ENCODE results near the gene SPO11.
A peak's percentile ranks its signal among the peaks of the same experiment; 100 is the strongest.
"Not testable (repeated sequence)": the region's sequence is repeated elsewhere in the genome, so short reads cannot be mapped to it uniquely, and the experiment has no call there.

The SPO11 gene

GRCh38 chr20:57341663-57342062, 12.1 kb downstream of the SPO11 start:
- DNase-seq, result no peak

- no peak for DNase-seq
Measured at GRCh38 chr20:57342829-57343228, 13.2 kb downstream of the SPO11 start.

DNA sequence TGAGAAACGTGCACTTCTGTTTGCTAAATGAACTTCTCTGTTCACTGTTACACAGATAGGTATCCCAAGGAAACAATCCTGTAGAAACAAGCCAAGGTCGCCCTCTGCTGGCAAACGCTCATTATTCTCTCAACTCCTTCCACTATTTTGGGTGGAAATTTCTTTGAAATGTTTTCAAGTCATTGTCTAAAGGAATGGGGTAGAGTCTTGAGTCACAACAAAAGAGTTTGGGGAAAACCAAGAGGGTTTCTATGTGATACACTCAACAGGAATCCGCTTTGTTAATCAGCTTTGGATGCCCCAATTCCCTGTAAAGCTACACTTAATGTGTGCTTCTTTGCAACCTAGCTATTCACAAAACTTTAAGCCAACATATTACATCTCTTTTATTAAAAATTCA, 16.9 kb downstream of the SPO11 start:
- DNase-seq, result peak; percentile 73 to 78

- DNase-seq, result no peak
Measured at GRCh38 chr20:57347393-57347792, 17.8 kb downstream of the SPO11 start.

DNA sequence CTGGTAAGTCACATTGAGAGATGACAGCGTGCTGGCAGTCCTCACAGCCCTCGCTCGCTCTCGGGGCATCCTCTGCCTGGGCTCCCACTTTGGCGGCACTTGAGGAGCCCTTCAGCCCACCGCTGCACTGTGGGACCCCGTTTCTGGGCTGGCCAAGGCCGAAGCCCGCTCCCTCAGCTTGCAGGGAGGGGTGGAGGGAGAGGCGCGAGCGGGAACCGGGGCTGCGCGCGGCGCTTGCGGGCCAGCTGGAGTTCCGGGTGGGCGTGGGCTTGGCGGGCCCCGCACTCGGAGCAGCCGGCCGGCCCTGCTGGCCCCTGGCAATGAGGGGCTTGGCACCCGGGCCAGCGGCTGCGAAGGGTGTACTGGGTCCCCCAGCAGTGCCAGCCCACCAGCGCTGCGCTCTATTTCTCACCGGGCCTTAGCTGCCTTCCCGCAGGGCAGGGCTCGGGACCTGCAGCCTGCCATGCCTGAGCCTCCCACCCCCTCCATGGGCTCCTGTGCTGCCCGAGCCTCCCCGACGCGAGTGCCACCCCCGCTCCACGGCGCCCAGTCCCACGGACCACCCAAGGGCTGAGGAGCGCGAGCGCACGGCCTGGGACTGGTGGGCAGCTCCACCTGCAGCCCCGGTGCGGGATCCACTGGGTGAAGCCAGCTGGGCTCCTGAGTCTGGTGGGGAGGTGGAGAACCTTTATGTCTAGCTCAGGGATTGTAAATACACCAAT, 18.8 kb downstream of the SPO11 start:
- DNase-seq, result not testable (repeated sequence)

- DNase-seq, result not testable (repeated sequence)
Measured at GRCh38 chr20:57348922-57349574, 19.4 kb downstream of the SPO11 start.

- peak; percentile 73 to 82 for DNase-seq
Measured at GRCh38 chr20:57350081-57350710, 20.6 kb downstream of the SPO11 start.

DNA sequence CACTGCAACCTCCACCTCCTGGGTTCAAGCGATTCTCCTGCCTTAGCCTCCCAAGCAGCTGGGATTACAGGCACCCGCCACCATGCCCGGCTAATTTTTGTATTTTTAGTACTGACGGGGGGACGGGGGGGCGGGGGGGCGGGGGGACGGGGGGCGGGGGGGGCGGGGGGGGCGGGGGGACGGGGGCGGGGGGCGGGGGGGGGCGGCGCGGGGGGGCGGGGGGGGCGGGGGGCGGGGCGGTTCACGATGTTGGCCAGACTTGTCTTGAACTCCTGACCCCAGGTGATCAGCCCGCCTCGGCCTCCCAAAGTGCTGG, 21.1 kb downstream of the SPO11 start:
- DNase-seq, result not testable (repeated sequence)

- peak; percentile 90 to 94 for DNase-seq
Measured at GRCh38 chr20:57351042-57351783, 21.6 kb downstream of the SPO11 start, which contains the start of gene RAE1. TSS of gene RAE1 (plus strand) at chr20:57351255. CDS start at chr20:57354039, 2,784 bp downstream.

DNA sequence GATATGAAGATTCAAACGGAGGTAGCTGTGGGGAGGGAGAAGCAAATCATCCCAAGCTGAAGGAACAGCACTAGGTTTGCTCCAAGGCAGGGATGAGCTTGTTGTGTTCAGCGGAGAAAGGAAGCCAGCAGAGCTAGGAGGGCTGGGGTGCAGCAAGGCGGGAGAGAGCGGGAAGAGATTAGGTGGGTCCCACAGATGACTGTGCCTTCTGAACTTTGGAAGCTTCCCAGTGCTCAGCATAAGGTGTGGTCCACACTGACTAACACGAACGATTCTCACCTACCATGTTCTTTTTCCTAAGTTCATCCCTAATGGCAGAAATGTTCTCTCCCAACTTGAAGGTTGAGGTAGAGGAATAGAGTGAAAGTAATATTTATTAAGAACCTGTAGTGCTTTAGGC, 22.7 kb downstream of the SPO11 start:
- DNase-seq, result no peak

GRCh38 chr20:57353351-57353750, 23.7 kb downstream of the SPO11 start:
- no peak for DNase-seq

GRCh38 chr20:57361517-57361916, 31.9 kb downstream of the SPO11 start:
- no peak for DNase-seq

GRCh38 chr20:57364451-57364850, 34.8 kb downstream of the SPO11 start:
- DNase-seq, result no peak

DNA sequence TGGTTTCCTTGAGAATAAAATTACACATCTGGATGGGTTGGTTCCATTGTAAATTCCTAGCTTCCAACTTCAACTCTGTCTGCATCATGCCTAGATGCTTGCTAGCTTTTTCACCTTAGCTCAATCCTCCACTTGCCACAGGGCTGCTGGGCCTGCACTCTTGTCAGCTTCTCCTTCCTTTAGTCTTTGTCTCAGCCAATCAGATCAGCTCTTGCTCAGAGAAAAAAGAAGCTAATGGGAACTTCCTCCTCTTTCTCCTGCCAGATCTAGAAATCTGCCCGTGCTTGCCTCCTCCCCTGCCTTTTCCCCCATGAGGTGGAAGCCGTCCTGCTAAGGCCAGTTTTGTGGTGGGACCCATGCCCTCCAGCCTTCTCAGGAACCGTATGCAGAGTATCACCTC, 40.0 kb downstream of the SPO11 start:
- peak; percentile 38 to 55 for DNase-seq

GRCh38 chr20:57370316-57370715, 40.7 kb downstream of the SPO11 start:
- no peak for DNase-seq

DNA sequence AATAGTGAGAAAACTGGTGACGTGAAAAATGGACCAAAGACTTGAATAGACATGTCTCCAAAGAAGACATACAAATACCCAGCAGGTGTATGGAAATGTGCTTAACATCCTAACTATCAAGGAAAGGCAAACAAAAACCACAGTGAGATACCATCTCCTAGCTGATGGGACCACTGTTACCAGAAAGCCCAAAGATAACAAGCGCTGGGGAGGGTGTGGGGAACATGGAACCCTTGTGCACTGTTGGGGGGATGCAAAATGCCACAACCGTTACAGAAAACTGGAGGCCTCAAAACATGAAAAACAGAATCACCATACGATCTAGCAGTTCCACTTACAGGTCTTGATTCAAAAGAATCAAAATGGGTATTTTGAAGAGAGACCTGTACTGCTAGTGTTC, 41.8 kb downstream of the SPO11 start:
- DNase-seq, result no peak

DNA sequence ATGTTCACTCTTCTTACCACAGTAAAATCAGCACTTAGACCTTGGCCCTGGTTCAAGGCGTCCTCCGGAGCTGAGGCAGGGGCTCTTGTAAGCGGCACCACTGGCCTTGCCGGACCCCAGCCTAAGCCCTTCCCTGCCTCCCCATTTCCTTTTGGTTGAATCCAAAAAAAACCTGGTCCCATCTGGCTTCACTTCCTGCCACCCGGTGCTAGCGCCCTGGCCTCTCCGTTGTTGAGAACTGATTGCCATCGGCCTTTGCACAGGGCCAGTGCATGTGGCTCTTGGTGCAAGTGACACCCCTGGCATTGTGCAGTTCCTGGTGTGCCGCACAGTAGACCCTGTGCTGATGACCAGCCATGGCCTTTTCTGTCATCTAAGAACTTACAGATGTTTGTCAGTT, 42.6 kb downstream of the SPO11 start:
- no peak for DNase-seq

DNA sequence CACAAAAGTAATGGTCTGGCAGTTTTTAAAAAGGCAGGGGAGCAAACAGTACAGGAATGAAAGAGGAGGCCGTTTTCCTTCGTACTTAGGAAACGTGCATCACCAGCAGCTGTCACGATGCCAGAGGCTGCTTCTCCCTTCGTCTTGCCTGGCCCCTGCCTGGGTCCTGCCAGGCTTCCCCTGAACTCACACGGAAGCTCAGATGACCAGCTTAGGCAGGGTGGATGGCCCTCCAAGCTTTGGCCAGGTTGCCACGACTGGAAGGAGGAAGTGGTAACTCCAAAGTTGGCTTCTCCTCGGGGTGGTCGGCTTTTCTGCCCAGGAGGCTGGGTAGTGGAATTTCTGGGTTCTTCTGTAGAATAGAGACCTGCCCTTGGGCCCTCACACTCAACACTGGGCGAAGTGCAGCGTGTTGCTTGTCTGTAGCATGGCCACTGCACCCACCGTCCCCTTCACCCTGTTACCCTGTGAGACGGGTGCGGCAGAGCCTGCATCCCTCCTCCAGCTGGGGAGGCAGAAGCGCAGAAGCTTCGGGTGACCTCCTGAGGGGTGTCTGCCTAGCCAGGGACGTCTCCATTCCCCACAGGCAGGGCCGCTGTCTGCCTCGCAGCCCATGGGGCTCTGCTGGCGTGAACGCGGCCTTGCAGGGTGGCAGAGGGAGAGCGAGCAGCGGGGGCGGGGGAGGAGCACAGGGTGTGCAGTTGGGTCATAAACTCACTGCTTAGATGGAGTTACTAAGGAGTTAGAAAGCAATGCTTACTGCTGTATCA, 43.2 kb downstream of the SPO11 start:
- DNase-seq, result no peak

GRCh38 chr20:57374343-57374930, 44.8 kb downstream of the SPO11 start:
- no peak for DNase-seq

GRCh38 chr20:57374931-57375651, 45.5 kb downstream of the SPO11 start:
- DNase-seq, result peak; percentile 90 to 91

GRCh38 chr20:57375652-57376230, 46.1 kb downstream of the SPO11 start:
- peak in 1 of 2 donors; percentile 22 for DNase-seq
